HCT116 (cell line): Measurements from ENCODE around the gene PIAS4. TPM values are rescaled to one million over a fixed set of nuclear protein-coding genes. Genes with fewer than 3 reads are reported as not detected.

Experiments
- ATAC-seq: fragments of 200-7000 bp; cut with Tn5 transposase; 2 replicates; pipeline ENCODE4 v1.9.1; 2020; ENCODE audit warnings: mild to moderate bottlenecking, moderate library complexity
- BruUV-seq: library from RNA; stranded (reverse); fragments of 400-500 nt; replicated peaks from 2 replicates; lab custom pipeline; 2021; lab: Mats Ljungman, UMichigan
- CTCF ChIA-PET: fragments of 300-600 bp; sonication (Branson Sonifier 250); formaldehyde crosslinking; loops from one replicate; lab custom pipeline; 2021; ENCODE audit warnings: antibody characterized with exemption; lab: Charles Lee
- POLR2A ChIA-PET: fragments of 300-600, 350-600 bp; sonication (Branson Sonifier 250); formaldehyde crosslinking; loops from one replicate; lab custom pipeline; 2021; ENCODE audit warnings: antibody characterized with exemption; lab: Charles Lee
- RAD21 ChIA-PET, 2 experiments: fragments of 300-600 bp; sonication (Branson Sonifier 250); formaldehyde crosslinking; loops; one replicate each; lab custom pipeline; 2023; ENCODE audit warnings: low total read pairs in 2 of 2; ENCODE audit not compliant: uncharacterized antibody in 2 of 2, unreplicated experiment in 2 of 2, low non-redundant PET in 1 of 2; lab: Charles Lee
- DNase-seq: peaks from one replicate; pipeline ENCODE4 v3.0.0-alpha.2; 2010; ENCODE audit warnings: low read depth, low spot score
- H2AFZ ChIP-seq: fragments of 200-600 bp; shearing (Covaris generic), sonication (generic); 2 replicates; pipeline ENCODE4 v1.6.1; 2017; ENCODE audit warnings: low read depth, mixed run types, mixed read lengths, antibody characterized with exemption, low read length; ENCODE audit not compliant: poor library complexity, severe bottlenecking
- H3K27ac ChIP-seq: 2 replicates; pipeline ENCODE4 v1.5.1; 2012; ENCODE audit warnings: low read depth, low read length
- H3K27me3 ChIP-seq: fragments of 200-600 bp; sonication (generic); 2 replicates; pipeline ENCODE4 v1.6.1; 2016; ENCODE audit warnings: mixed run types, low read length, mixed read lengths; ENCODE audit not compliant: insufficient read depth
- H3K36me3 ChIP-seq, 2 experiments: fragments of 200-500 bp in 1 of 2; fragments of 200-600 bp in 1 of 2; sonication (Bioruptor generic) in 1 of 2; sonication (generic) in 1 of 2; 2 replicates each; pipeline versions ENCODE4 v1.5.1 to v1.6.1; 2014 to 2016; ENCODE audit warnings: low read length in 2 of 2, inconsistent platforms in 1 of 2, mixed read lengths in 1 of 2, mixed run types in 1 of 2; ENCODE audit not compliant: insufficient read depth in 2 of 2, control insufficient read depth in 1 of 2
- H3K4me1 ChIP-seq, 2 experiments: fragments of 200-600 bp in 1 of 2; sonication (generic) in 1 of 2; 2 replicates each; pipeline versions ENCODE4 v1.5.1 to v1.6.1; 2012 to 2017; ENCODE audit warnings: low read length in 2 of 2, inconsistent platforms in 1 of 2, mild to moderate bottlenecking in 1 of 2, mixed read lengths in 1 of 2, mixed run types in 1 of 2, moderate library complexity in 1 of 2; ENCODE audit not compliant: insufficient read depth in 2 of 2, control insufficient read depth in 1 of 2
- H3K4me2 ChIP-seq: fragments of 200-600 bp; sonication (generic); 2 replicates; pipeline ENCODE4 v1.6.1; 2017; ENCODE audit warnings: mixed run types, low read length, mixed read lengths
- H3K4me3 ChIP-seq, 2 experiments: fragments of 200-600 bp in 1 of 2; sonication (generic) in 1 of 2; replicated peaks in 1 of 2; 2 replicates each; pipeline ENCODE4 v1.5.1; 2011 to 2016; ENCODE audit warnings: low read length in 2 of 2, control low read depth in 1 of 2, low read depth in 1 of 2, mild to moderate bottlenecking in 1 of 2, mixed read lengths in 1 of 2, mixed run types in 1 of 2
- H3K79me2 ChIP-seq: fragments of 200-600 bp; sonication (generic); 2 replicates; pipeline ENCODE4 v1.6.1; 2017; ENCODE audit warnings: mild to moderate bottlenecking, mixed run types, low read length, moderate library complexity, mixed read lengths; ENCODE audit not compliant: insufficient read depth
- H3K9ac ChIP-seq: fragments of 200-600 bp; sonication (generic); 2 replicates; pipeline ENCODE4 v1.6.1; 2016; ENCODE audit warnings: low read length, mixed read lengths
- H3K9me2 ChIP-seq: fragments of 200-600 bp; sonication (generic), shearing (Covaris generic); 2 replicates; pipeline ENCODE4 v1.6.1; 2017; ENCODE audit warnings: mixed run types, mild to moderate bottlenecking, moderate library complexity; ENCODE audit not compliant: insufficient read depth
- H3K9me3 ChIP-seq, 2 experiments: fragments of 200-500 bp in 1 of 2; fragments of 200-600 bp in 1 of 2; sonication (Bioruptor generic) in 1 of 2; sonication (generic) in 1 of 2; 2 replicates each; pipeline ENCODE4 v1.6.1; 2014 to 2017; ENCODE audit warnings: low read length in 2 of 2, mixed read lengths in 2 of 2, inconsistent platforms in 1 of 2, low read depth in 1 of 2, mild to moderate bottlenecking in 1 of 2, mixed run types in 1 of 2, moderate library complexity in 1 of 2; ENCODE audit not compliant: control insufficient read depth in 1 of 2, insufficient read depth in 1 of 2
- H4K20me1 ChIP-seq: fragments of 200-600 bp; sonication (generic), shearing (Covaris generic); 2 replicates; pipeline ENCODE4 v1.6.1; 2017; ENCODE audit warnings: mixed run types, mild to moderate bottlenecking, moderate library complexity; ENCODE audit not compliant: insufficient read depth
- ATF3 ChIP-seq: IDR thresholded peaks from 2 replicates; pipeline ENCODE4 v1.6.1; 2012
- CBX3 ChIP-seq: IDR thresholded peaks from 2 replicates; pipeline ENCODE4 v1.6.1; 2012; ENCODE audit warnings: low read depth
- CEBPB ChIP-seq: IDR thresholded peaks from 2 replicates; pipeline ENCODE4 v1.6.1; 2012; ENCODE audit warnings: low read depth
- CTCF ChIP-seq, 3 experiments: fragments of 200-600 bp in 1 of 3; sonication (generic) in 1 of 3; IDR thresholded peaks in 2 of 3; conservative IDR thresholded peaks in 1 of 3; 2 replicates each; pipeline ENCODE4 v1.5.1; 2012 to 2017; ENCODE audit warnings: low read depth in 2 of 3, low read length in 2 of 3, antibody characterized with exemption in 1 of 3, borderline replicate concordance in 1 of 3, control low read depth in 1 of 3, mild to moderate bottlenecking in 1 of 3, mixed read lengths in 1 of 3, mixed run types in 1 of 3, moderate library complexity in 1 of 3; ENCODE audit not compliant: insufficient read depth in 1 of 3
- EGR1 ChIP-seq: IDR thresholded peaks from 2 replicates; pipeline ENCODE4 v1.6.1; 2012; ENCODE audit warnings: low read depth
- ELF1 ChIP-seq: IDR thresholded peaks from 2 replicates; pipeline ENCODE4 v1.6.1; 2012; ENCODE audit warnings: low read depth, borderline replicate concordance
- EZH2 ChIP-seq: fragments of 200-600 bp; sonication (generic); IDR thresholded peaks from 2 replicates; pipeline ENCODE4 v1.6.1; 2017; ENCODE audit warnings: antibody characterized with exemption, mixed run types
- FOSL1 ChIP-seq: IDR thresholded peaks from 2 replicates; pipeline ENCODE4 v1.6.1; 2012; ENCODE audit warnings: low read depth
- JUND ChIP-seq: IDR thresholded peaks from 2 replicates; pipeline ENCODE4 v1.6.1; 2012
- MAX ChIP-seq: IDR thresholded peaks from 2 replicates; pipeline ENCODE4 v1.6.1; 2012
- POLR2A ChIP-seq: IDR thresholded peaks from 2 replicates; pipeline ENCODE4 v1.7.0; 2011; ENCODE audit warnings: borderline replicate concordance; ENCODE audit not compliant: insufficient read depth, insufficient read length; ENCODE audit errors: extremely low read depth
- POLR2AphosphoS5 ChIP-seq: IDR thresholded peaks from 2 replicates; pipeline ENCODE4 v1.6.1; 2011; ENCODE audit warnings: mild to moderate bottlenecking, low read depth, low read length, moderate library complexity
- RAD21 ChIP-seq: IDR thresholded peaks from 2 replicates; pipeline ENCODE4 v1.6.1; 2012; ENCODE audit warnings: low read depth, mild to moderate bottlenecking
- REST ChIP-seq: IDR thresholded peaks from 2 replicates; pipeline ENCODE4 v1.6.1; 2012; ENCODE audit warnings: low read depth
- SIN3A ChIP-seq: IDR thresholded peaks from 2 replicates; pipeline ENCODE4 v1.6.1; 2012; ENCODE audit warnings: low read depth
- SP1 ChIP-seq: IDR thresholded peaks from 2 replicates; pipeline ENCODE4 v1.6.1; 2012; ENCODE audit warnings: low read depth
- SRF ChIP-seq: IDR thresholded peaks from 2 replicates; pipeline ENCODE4 v1.6.1; 2012; ENCODE audit warnings: low read depth
- TCF7L2 ChIP-seq: IDR thresholded peaks from 2 replicates; pipeline ENCODE4 v1.7.0; 2011; ENCODE audit warnings: borderline replicate concordance, inconsistent platforms; ENCODE audit not compliant: insufficient read depth, insufficient read length; ENCODE audit errors: extremely low read depth
- ZFX ChIP-seq: fragments of 450-650 bp; IDR thresholded peaks from 2 replicates; pipeline ENCODE4 v1.6.1; 2017
- ZNF274 ChIP-seq: fragments of 200-500 bp; sonication (Bioruptor generic); IDR thresholded peaks from 2 replicates; pipeline ENCODE4 v1.6.1; 2014; ENCODE audit warnings: mild to moderate bottlenecking, low read depth, low read length, inconsistent platforms
- intact Hi-C: fragments of 100-400 bp; cut with micrococcal nuclease; formaldehyde crosslinking; loops from 2 replicates; pipeline ENCODE4 v1.10.0; 2022
- total RNA-seq: library from RNA; stranded (reverse); gene quantifications from one replicate; pipeline ENCODE4 v1.2.1, GENCODE V29; 2021; ENCODE audit not compliant: unreplicated experiment

Gene PIAS4
- total RNA-seq, 1 experiment from 2014 or later, result 28.4 TPM

- intact Hi-C loops, result loop anchor here (5.0 to 10.0 kb wide), 3 partner anchors 71 to 359 kb away; partner anchors contain the start of genes PIP5K1C and TJP3
- TF ChIP-seq EGR1, result no peak
- no peak for TF ChIP-seq TCF7L2
- TF ChIP-seq SIN3A, result no peak
- no peak for TF ChIP-seq REST
- no peak for TF ChIP-seq SRF
- no peak for TF ChIP-seq ATF3
- no peak for TF ChIP-seq MAX
- no peak for TF ChIP-seq SP1
- TF ChIP-seq CBX3, result no peak
- no peak for TF ChIP-seq ELF1
- TF ChIP-seq FOSL1, result no peak
- no peak for TF ChIP-seq CEBPB
- TF ChIP-seq ZFX, result no peak; the same call in none of the 2 replicates
- TF ChIP-seq JUND, result no peak
- TF ChIP-seq EZH2, result no peak
- TF ChIP-seq RAD21, result no peak
- no peak; a peak in 1 of 6 replicates for TF ChIP-seq CTCF (IDR thresholded peaks at IDR 0.05 in 2 of 3, conservative IDR thresholded peaks at IDR 0.05 in 1 of 3; ENCODE audit: borderline replicate concordance in 1 of 3, insufficient read depth in 1 of 3, low read depth in 2 of 3, low read length in 2 of 3)
- no peak for TF ChIP-seq POLR2AphosphoS5
- TF ChIP-seq POLR2A, result no peak
- no peak for TF ChIP-seq ZNF274
- no peaks in the 10 kb centered on the region for H3K9me2 ChIP-seq
- peaks cover 49 to 61% of the 10 kb centered on the region in 2 experiments for H3K4me1 ChIP-seq
- no peaks in the 10 kb centered on the region for H3K9me3 ChIP-seq
- no peaks in the 10 kb centered on the region for H3K27me3 ChIP-seq
- peaks cover 0 to 11% of the 10 kb centered on the region in 2 experiments; a peak in 1 of 4 replicates for H3K36me3 ChIP-seq
- peaks cover 60% of the 10 kb centered on the region for H3K79me2 ChIP-seq
- DNase-seq (no peak), ATAC-seq (no peak)
- H4K20me1 ChIP-seq, result peaks cover 11% of the 10 kb centered on the region; the same call in 1 of the 2 replicates
- CTCF ChIA-PET, result no interaction called here
- RAD21 ChIA-PET, result no interaction called here
- H3K4me2 ChIP-seq, result peak overlapping the region; percentile 91
- peak overlapping the region; percentile 90 for H3K9ac ChIP-seq
- peak overlapping the region; percentile 96 for H3K27ac ChIP-seq
- POLR2A ChIA-PET, result no interaction called here
- H3K4me3 ChIP-seq, result peak overlapping the region; percentile 80 to 94
- BruUV-seq, result no TSS peak
- no peak overlapping the region for H2AFZ ChIP-seq
These were observed 56.6 kb downstream of the PIAS4 start for GRCh38 chr19:4064149-4064495.
